ENCODE results near the gene OFD1. TPM values are rescaled to one million over a fixed set of nuclear protein-coding genes. Genes with fewer than 3 reads are reported as not detected.

The OFD1 gene
- total and polyA plus RNA-seq, 2 of the 8 experiments (the other 6 are each of a cell fraction or from before 2014, with no cell fraction given): 8.0 to 23.4 TPM

GRCh38 chrX:13695601-13696115 is 38.9 kb upstream of the OFD1 start (continued):
- TF ChIP-seq ATF2 (IDR thresholded peaks at IDR 0.05; ENCODE audit: low read length): no peak

Measured in H1 (cell line).